NCI-H345 treated with DMSO at 0.1 percent for 48 hours (cell line): ENCODE measurements around the gene BCAP29.

Experiments
- DNase-seq: peaks from one replicate; lab custom pipeline; 2025; ENCODE audit not compliant: unreplicated experiment; lab: John Stamatoyannopoulos, UW

Gene BCAP29

GRCh38 chr7:107581387-107582013, 1.5 kb downstream of the BCAP29 start:
- DNase-seq, result no peak

DNA sequence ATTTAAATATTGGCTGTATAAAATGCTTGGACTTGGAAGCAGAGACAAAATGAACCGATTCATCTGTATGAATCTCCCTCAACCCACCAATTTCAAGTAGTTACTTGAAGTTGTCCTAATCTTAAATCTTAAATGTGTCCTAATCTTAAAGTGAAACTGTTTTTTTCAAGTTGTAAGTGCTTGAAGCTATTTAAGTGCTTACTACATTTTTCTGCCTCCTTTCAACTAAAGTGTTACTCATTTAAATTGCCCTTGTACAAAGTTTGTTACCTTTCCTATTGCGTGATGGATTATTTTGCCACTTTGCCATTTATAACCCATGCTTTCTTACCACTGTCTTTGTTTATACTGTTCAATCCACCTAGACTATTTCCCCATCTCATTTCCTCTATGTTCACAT, 2.8 kb downstream of the BCAP29 start:
- DNase-seq, result no peak

GRCh38 chr7:107584716-107585115, 4.7 kb downstream of the BCAP29 start:
- no peak for DNase-seq

- no peak for DNase-seq
Measured at GRCh38 chr7:107588529-107589130, 8.6 kb downstream of the BCAP29 start.

- no peak for DNase-seq
Measured at GRCh38 chr7:107591421-107591820, 11.4 kb downstream of the BCAP29 start.

DNA sequence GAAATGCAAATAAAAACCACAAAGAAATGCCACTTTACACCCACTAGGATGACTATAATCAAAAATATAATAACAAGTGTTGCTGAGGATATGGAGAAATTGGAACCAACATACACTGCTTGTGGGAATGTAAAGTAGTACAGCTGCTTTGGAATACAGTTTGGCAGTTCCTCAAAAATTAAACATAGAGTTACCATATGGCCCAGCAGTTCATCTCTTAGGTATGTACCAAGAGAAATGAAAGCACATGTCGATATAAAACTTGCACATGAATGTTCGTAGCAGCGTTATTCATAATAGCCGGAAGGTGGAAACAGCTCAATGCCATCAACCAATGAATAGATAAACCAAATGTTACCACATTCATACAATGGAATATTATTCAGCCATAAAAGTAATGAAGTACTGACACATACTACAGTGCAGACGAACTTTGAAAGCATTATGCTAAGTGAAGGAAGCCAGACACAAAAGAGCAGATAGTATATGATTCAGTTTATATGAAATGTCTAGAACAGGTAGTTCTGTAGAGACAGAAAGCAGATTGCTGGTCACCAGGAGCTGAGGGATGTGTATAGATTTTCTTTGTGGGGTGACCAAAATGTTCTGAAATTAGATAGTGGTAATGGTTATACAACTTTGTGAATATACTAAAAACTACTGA, 12.4 kb downstream of the BCAP29 start:
- DNase-seq, result no peak

DNA sequence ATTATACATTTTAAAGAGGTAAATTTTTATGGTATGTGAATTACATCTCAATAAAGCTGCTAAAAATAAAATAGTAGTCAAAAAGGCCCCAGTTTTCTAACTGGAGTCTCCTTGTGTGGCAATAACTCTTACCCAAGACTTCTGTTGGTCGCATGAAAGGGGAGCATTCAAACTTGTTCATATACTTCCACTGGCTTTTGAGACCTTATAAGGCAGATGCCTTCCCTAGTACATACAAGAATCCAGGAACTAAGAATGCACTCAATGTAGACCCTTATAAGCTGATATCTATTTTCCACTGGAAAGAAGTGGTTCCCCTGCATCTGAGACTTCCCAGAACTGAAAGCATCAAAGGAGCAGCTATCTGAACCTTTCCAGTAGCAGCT, 13.0 kb downstream of the BCAP29 start:
- no peak for DNase-seq

DNA sequence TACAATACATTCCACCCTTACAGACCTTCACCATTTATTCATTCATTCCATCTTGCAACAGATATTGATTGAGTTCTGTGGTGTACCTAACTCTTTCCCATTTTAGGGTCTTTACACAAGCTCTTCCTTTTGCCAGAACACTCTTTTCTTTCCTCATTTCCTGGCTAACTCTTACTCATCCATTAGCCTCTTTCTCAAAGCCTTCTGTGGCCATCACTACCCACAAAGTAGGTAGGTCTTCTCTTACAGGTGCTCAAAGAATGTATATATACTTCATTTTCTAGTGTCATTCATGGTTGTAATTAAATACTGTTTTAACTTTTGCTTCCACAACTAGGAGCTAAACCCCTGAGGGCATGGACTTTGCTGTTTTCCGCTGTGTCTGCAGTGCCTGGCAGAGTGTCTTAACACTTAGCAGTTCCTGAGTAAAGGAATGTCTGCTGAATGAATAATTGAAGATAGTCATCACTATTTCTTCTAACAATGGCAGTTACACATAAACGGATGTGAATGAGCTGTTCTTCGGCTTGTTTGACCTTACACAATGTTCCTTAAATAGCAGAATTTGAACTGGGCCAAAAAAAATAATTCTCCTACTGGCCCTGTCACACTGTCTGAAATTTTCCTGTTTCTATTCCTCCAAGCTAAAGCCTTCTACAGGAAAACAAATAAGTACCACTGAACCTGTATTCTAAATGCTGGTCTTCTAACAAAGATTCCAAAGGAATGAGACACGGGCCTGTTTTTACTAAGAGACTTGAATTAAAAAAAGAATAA, 15.1 kb downstream of the BCAP29 start:
- no peak for DNase-seq

DNA sequence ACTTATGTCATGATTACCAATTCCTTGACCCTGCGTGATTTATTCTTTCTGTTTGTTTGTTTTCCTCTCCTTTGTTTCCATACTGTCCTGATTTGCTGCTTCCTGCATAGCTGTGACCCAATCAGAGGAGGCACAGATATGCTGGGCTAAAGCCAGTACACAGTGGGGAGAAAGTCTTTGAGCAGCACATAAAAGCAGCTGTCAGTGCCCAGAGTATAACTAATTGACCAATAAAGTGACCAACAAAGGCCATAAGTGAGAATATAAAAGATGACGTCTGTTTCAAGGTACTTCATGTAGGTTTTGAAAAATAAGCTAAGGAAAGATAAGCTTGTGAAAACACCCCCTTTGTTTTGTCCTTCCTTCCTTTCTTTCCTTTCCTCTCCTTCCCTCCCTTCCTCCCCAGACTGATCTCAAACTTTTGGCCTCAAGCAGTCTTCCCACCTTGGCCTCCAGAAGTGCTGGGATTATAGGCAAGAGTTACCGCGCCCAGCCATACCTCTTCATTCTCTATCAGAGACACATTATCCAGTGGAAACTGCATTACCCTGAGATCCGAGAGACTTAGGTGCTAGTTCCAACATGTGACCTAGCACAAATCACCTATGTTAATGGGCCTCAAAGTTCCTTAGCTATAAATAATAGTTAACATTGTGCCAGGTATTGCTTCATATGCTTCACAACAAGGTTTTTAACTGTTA, 17.0 kb downstream of the BCAP29 start:
- no peak for DNase-seq

DNA sequence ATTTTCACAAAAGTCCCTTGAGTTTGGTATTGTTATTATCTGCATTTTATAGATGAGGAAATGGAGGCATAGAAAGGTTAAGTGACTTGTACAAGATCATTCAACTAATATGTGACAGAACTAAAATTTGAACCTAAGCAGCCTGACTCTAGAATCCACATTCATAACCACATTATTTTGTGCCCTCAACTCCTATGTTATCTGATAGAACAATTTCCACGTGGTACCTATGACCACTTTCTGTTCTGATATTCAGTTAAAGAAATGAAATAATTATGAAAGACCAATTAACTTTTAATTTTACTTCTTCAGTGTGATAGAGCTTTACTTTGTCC, 17.5 kb downstream of the BCAP29 start:
- DNase-seq, result no peak

DNA sequence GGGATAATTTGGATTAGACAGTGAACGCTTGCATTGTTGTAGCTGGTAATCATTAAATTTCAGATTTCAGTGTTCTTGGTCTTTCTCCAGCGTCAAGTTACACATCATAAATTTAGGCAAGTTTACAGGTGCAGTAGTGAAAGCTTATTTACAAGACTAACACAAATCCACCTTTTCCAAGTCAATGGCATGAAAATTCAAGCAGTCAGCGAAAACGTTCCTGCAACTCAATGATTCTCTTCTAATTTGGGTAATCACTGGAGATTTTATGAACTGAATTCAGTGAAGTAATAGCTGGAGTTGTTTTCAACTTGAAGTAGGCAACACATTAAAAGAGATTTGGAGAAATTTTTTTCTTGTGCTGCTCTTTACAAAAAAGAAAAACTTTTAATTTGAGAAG, 17.9 kb downstream of the BCAP29 start:
- DNase-seq, result no peak

DNA sequence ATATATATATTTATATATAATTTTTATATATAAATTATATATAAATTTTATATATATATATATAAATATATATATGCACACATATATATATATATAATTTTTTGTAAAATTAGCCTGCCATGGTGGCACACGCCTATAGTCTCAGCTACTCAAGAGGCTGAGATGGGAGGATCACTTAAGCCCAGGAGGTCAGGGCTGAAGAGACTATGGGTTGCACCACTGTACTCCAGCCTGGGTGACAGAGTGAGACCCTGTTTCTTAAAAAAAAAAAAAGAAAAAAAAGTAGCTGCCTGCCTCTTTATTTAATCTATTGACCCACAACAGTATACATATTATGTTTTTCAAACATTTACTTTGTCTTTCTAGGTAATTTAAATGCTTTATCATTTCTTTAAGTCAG, 19.2 kb downstream of the BCAP29 start:
- no peak for DNase-seq

DNA sequence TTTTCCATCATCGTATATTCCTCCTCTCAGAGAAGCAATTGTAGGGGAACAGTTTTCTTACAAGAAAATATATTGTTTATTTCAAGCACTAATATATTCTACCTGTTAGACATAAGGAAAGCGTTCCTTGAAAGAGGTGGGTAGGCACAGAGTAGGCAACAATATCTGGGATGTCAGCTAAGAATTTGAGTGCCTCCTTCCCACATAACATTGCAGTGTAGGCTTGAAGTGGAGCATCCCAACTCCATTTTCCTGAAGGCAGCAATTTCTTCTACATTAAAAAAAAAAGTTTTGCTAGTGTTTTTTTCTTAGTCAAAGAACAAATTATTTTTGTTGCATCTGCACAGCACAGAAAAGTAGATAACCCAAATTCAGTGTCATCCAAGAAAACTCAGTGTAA, 20.8 kb downstream of the BCAP29 start:
- no peak for DNase-seq

- DNase-seq, result no peak
Measured at GRCh38 chr7:107605218-107605815, 25.3 kb downstream of the BCAP29 start.

DNA sequence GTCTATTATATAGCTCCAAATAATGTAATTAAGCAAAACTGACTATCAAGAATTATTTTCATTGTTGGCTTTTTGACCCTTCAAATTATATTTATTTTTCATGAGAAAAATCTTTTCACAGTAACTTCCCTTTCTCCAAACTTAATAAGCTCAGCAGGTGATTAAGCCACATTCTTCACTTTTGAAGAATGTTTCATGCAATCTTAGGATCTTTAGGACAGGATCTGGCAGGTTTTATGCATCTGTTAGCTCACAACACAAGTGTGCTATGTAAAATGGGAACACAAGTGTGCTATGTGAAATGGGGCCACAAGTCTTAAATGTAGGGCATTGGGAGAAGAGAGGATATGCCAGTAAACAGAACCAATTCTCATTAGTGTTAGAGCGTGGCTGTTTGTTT, 26.3 kb downstream of the BCAP29 start:
- DNase-seq, result no peak

DNA sequence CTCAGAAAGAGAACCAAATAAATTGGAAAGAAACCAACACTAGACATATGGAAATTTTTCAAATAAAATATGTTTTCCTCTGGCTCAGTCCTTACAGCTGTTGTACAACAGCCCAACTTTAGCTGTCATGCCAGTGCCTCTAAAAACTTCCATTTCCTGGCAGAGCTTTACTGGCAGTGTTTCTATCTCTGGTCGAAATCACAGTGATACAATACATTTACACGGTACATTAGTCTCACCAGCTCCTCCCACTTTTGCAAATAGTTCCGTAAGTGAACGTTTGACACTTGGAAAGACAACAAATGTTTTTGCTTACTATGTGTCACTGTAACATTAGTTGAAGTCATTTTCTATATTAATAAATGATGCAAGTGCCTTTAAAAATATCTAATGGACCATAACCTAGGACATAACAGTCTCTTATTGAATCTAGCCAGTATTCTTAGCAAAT, 29.8 kb downstream of the BCAP29 start:
- no peak for DNase-seq

GRCh38 chr7:107610323-107610722, 30.3 kb downstream of the BCAP29 start:
- no peak for DNase-seq

GRCh38 chr7:107613439-107613838, 33.4 kb downstream of the BCAP29 start:
- DNase-seq, result no peak

- DNase-seq, result no peak
Measured at GRCh38 chr7:107613948-107614347, 33.9 kb downstream of the BCAP29 start.

DNA sequence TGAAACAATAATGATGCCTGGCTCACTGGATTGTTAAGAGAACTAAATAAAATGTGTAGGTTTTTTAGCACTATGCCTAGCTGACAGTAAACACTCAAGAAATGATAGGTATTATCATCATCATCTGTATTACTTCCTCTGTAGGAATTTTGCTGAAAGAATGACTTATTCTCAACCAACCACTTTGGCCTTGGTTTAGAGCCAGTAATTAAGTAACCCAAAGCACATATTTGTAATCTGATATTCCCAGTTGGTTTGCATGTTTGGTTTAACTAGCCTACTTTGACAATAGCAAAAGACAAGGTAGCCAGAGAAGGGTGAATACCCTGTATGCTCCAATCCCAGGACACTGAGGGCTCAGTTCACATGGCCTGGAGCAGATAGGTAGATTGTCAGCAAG, 34.4 kb downstream of the BCAP29 start:
- DNase-seq, result no peak
